HG03175 (cell line): ENCODE results near the gene TNFRSF18.

ENCODE experiments used
- ATAC-seq: cut with Tn5 transposase; IDR thresholded peaks from one replicate; pipeline ENCODE4 v1.9.1; 2021; ENCODE audit warnings: mild to moderate bottlenecking, moderate library complexity; ENCODE audit not compliant: unreplicated experiment

TNFRSF18 gene

GRCh38 chr1:1167841-1168450 is 38.4 kb downstream of the TNFRSF18 start:
- no peak for ATAC-seq

- ATAC-seq = no peak
Observed at GRCh38 chr1:1167398-1167821, 39.0 kb downstream of the TNFRSF18 start.

- ATAC-seq = no peak
Observed at GRCh38 chr1:1166642-1167397, 39.6 kb downstream of the TNFRSF18 start.

DNA sequence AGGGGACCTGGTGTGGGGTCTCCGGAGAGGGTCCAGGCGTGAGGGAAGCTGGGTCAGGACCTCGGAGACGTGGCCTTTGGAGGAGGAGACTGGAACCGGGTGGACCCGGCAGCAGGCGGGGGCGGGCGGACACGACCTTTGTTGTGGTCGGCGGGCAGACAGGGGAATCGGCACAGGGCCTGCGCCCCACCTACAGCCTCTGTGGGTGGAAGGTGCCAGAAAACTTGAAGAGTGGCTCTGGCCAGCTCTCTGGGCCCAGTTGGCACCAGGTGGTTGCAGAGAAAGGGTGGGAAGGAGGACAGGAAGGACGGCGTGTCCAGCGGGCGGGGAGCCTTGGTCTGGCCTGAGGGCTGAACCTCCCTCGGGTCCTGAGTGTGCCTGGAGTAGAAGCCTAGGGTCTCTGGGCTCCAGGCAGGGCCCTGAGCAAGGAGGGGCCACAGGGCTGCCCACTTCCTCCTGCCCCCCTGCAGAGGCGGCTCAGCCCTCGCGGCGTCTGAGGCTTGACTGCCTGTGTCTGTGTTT is 40.4 kb downstream of the TNFRSF18 start:
- ATAC-seq = no peak

DNA sequence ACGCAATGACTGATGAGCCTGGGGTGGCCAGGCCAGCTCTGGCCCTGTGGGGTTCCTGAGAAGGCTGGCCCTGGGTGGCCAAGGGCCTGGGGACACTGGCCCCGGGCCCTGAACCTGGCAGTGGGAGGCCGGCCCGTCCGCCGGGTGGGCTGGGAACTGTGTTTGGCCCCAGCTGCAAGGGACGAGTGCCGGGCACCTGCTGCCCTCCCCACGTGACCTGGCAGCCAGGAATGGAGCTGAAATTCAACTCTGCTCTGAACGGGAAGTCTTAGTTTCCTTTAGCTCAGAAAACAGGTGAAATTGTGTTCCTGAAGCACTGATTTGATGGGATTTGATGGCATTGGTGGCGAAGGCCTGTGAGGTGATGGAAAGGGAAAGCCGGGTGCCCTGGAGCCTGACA is 40.9 kb downstream of the TNFRSF18 start:
- ATAC-seq = no peak

DNA sequence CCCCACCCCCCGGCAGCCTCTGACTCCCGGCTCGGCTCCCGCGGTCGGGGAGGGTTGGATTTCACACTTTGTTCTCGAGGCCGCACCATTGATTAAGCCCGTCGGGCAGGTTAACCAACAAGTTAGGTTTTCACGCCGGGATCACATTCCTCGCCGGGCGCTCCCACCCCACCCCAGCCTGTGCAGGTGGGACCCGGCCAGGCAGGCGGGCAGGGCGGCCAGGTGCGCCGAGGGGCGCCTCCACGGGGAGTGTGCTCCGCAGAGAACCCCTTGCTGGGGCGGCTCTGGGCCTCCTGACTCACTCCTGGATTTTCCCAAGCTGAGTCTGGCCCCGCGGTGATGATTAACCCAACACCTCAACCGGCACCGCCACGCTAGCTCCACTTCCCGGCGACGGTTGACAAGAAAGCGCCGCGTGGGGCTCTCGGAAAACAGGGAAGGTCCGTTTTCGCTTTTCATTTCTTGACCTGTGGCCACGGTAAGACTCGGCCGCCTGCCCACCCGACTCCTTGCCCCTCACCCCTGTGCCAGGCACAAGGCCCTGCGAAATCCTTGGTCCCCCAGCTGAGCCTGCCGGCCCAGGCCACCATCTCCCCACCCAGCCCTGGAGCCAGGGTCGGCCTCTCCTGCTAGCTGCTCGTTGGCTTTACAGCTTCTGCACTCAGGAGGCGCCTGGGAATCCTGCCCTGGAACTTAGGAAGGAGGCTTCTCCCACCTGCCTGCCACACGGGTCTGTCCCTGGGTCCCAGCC is 41.5 kb downstream of the TNFRSF18 start:
- ATAC-seq = no peak

- no peak for ATAC-seq
Observed at GRCh38 chr1:1164361-1164700, 42.1 kb downstream of the TNFRSF18 start.

DNA sequence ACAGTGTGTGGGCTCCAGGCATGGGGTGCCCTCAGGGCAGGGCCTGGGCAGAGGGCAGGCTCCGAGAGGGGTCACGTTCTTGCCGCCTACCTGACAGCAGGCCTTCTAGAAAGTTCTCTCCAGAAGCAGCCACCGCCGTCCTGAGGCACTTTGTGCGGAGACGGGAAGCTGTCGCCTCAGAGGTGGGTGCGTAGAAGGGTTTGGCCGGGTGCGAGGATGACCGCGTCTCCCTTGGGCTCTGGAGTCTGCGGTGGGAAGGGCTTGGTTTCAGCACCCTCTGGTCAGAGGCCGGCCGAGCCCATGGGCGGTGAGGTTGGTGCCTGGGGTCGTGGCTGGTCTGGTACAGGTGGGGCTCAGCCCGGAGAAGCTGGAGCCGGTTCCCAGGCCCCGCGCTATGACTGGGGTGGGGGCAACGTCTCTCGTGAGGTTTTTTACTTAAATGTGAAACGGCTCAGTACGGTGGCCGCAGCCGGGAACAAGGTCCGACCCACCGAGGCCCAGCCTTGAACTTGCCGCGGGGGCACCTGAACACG is 42.8 kb downstream of the TNFRSF18 start:
- no peak for ATAC-seq

DNA sequence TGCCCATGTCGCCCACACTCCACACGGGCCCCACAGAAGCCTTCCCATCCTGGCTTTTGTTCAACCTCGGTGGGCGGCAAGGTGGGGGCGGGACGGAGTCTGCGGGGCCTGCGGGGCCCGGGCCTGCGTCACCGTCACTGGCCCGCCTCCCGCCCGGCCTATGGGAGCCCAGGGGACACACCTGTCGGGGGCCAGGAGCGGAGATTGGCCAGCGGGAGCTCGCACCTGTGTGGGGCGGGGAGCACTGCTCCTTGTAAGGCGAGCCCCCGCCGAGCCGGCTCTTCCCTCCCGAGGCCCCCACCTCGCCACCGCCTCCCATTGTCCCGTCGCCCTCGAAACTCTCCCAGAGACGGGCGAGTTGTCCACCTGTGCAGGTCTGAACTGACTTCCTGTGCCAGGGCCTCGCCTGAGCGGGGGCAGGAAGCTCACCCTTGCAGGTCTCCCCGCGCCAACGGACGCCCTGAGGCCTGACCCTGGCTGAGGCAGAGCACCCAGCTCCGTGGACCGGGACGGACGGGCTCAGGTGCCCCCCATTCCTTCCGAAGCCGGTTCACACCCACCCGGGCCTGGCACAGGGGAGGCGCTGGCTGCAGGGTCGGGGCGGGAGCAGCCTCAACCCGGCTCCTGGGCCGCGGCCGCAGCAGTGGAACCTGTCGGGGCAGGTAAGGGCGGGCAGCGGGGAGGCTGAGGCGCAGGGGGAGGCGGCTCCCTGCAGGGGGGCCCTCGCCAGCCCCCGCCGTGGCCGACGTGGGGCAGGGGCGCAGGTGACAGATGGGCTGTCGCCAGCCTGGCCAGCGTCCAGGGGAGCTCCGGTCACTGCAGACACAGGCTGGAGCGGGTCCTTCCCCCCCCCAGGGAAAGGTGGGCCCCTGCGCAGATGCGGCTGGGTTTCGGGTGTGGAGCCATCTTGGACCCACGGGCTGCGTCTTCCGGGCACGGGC is 43.5 kb downstream of the TNFRSF18 start:
- no peak for ATAC-seq

DNA sequence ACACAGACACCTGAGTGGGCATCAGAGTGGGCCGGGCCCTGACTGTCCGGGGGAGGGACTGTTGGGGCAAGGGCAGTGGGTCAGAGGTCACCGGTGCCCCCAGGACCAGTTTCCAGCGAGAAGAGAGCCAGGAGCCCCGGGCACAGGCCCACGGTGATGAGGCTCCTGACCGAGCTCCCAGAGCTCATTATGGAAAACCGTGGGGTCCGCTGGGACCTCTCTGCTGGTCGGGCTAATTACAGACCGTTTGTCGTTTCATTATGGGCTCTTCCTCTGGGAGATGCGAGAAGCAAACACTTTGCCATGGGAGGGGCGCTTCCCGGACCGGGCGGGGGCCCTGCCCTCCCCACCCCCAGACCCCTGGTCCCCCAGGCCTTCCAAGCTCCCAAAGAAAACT is 44.7 kb downstream of the TNFRSF18 start:
- ATAC-seq = no peak

DNA sequence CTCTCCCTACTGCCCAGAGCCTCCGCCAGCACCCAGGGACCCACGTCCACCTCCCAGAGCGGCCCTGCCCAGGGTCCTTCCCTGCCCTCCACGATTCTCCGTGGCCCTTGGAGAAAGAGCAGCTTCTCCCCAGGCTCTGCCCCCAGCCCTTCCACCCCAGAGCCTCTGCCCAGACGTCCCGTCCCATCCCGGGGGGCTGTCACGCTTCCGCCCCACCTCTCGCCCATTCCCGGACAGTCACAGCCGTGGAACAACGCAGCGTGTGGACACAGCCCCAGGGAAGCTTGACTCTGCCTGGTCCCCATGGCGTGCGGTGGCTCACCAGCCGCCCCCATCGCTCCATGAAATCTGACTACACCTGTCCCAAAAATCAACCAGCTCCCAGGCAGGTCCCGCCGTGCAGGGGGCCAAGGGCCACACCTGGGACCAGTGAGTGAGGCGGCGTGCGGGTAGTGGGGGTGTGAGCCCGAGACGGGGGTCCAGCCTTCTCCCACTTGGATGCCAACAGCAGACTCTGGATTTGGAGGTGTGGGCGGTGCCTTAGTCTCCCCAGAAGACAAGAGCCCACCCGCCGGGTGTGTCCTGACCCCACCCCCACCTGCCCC is 45.2 kb downstream of the TNFRSF18 start:
- ATAC-seq = no peak

DNA sequence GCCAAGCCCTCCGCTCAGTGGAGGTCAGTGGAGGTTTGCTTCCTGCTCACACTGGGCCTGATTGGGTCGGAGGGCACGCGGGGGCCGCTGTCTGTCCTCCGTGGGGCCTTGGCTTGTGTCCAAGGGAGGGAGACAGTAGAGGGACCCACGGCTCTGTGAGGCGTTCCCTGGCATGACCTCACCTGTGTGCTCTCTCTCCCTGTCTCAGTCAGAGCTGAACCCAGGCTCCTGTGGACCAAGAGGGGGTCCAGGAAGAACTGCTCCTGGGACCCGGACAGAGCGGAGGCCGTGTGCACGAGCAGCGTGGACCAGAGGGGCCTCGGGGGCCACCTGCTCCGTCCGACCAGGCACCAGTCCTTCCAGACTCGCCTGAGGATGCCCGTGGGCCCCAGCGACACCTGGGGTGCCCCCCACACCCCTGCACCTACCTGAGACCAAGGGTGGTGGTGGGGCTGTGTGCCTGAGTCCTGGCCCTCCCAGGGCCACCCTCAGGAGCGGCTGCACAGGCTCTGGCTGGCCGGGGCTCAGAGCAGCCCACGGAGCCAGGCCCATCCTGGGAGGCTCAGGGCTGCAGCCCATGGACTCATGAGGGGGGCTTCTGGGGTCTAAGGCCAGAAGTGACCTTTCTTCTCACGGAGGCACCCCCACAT is 46.0 kb downstream of the TNFRSF18 start:
- ATAC-seq = no peak

GRCh38 chr1:1157914-1158710 is 48.3 kb downstream of the TNFRSF18 start:
- peak; percentile 39 for ATAC-seq

GRCh38 chr1:1157426-1157913 is 48.9 kb downstream of the TNFRSF18 start:
- ATAC-seq = peak; percentile 79

- no peak for ATAC-seq
Observed at GRCh38 chr1:1157033-1157365, 49.4 kb downstream of the TNFRSF18 start.

- ATAC-seq = no peak
Observed at GRCh38 chr1:1156140-1157032, 50.0 kb downstream of the TNFRSF18 start.

GRCh38 chr1:1155258-1155657 is 51.1 kb downstream of the TNFRSF18 start:
- no peak for ATAC-seq

GRCh38 chr1:1153874-1154273 is 52.5 kb downstream of the TNFRSF18 start:
- no peak for ATAC-seq
